ENCODE data around the gene ICE1. TPM values are rescaled to one million over a fixed set of nuclear protein-coding genes. Genes with fewer than 3 reads are reported as not detected.

ICE1 gene
- total and polyA plus RNA-seq, 3 donors from 2014 or later = 13.8 to 35.6 (median 34.5) TPM

DNA sequence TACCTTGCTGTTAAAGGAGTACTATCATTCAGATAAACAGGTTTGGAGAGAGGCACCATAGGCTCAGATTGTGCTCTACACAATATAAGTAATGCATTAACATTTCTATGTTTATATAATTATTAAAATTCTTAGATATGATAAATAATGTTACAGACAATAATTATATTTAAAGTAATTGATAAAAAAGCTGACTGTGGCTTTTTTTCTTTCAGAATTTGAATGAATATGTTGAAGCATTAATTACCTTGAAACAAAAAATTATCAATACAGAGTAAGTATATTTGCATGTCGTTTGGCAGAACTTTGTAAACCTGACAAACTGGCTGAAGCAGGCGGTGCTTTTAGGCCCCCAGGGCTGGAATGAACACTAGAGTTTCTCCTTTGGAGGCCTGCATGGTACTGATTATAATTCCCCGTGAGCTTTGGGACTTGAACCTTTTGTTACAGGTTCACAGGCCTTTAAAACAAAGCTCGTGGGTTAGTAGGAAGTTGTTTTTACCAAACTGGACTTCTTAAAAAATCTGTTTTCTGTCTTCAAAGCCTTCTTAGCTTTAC lies 13.8 kb downstream of the ICE1 start:
- DNase-seq = no peak
- 60 to 68% methylated on average over 4 of the region's 4 CpGs for WGBS, 2 donors
- intact Hi-C loops (cut with DNase I; ENCODE audit: low total_unique reads) = no loop called here
- TF ChIP-seq, protein P1, sequence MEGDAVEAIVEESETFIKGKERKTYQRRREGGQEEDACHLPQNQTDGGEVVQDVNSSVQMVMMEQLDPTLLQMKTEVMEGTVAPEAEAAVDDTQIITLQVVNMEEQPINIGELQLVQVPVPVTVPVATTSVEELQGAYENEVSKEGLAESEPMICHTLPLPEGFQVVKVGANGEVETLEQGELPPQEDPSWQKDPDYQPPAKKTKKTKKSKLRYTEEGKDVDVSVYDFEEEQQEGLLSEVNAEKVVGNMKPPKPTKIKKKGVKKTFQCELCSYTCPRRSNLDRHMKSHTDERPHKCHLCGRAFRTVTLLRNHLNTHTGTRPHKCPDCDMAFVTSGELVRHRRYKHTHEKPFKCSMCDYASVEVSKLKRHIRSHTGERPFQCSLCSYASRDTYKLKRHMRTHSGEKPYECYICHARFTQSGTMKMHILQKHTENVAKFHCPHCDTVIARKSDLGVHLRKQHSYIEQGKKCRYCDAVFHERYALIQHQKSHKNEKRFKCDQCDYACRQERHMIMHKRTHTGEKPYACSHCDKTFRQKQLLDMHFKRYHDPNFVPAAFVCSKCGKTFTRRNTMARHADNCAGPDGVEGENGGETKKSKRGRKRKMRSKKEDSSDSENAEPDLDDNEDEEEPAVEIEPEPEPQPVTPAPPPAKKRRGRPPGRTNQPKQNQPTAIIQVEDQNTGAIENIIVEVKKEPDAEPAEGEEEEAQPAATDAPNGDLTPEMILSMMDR (IDR thresholded peaks at IDR 0.05) = no peak
- TF ChIP-seq POLR2A (IDR thresholded peaks at IDR 0.05) = no peak
- Histone ChIP-seq H3K27ac (no peak overlapping the region), H3K36me3 (ENCODE audit: low read depth, missing control alignments) (no peaks in the 10 kb centered on the region), H3K9me3 (no peaks in the 10 kb centered on the region), H3K4me1 (no peaks in the 10 kb centered on the region), H3K27me3 (no peaks in the 10 kb centered on the region), H3K4me3 (no peak overlapping the region)

DNA sequence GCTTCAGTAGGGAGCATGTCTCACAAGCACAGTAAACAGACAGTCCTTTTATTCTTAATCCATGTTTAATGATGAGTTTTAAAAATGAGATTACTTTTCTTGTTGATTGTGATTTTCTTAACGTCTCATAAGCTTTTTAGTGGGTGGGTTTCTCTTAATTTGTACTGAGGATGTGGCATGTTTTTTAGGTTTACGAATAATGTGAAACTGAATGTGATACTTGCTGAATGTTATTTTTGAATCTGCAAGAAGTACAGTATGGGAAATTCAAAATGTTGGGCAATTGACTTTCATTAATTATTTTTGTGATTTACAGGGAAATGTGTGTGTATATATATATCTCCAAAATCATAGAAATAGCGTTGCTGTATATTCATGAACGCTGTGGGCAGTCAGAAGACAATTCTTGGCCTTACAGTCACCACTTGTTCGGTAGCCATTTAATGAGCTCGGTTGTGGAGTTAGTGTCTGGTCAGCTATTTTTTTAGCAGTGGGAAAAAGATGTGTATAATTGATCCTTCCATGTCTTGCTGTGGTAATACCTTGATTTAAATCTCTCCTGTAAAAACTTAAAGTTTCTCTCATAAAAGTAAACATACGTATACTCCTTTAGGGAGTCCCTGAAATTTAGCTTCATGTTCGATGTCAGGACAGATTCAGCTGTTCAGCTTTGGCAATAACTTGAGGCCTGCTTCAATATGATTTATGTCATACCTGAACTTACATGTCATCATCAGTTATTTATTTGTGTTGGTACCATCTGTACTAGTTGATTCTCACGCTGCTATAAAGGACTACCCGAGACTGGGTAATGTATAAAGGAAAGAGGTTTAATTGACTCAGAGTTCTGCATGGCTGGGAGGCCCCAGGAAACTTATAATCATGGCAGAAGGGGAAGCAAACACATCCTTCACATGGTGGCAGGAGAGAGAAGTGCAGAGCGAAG lies 15.0 kb downstream of the ICE1 start:
- Histone ChIP-seq H3K27ac (no peak overlapping the region), H3K9me3 (no peaks in the 10 kb centered on the region), H3K27me3 (no peaks in the 10 kb centered on the region), H3K4me3 (no peak overlapping the region), H3K36me3 (ENCODE audit: low read depth, missing control alignments) (no peaks in the 10 kb centered on the region), H3K4me1 (no peaks in the 10 kb centered on the region)
- intact Hi-C loops (cut with DNase I; ENCODE audit: low total_unique reads) = no loop called here
- TF ChIP-seq, protein P1 (IDR thresholded peaks at IDR 0.05) = no peak
- no peak for TF ChIP-seq POLR2A (IDR thresholded peaks at IDR 0.05)
- DNase-seq = no peak
- WGBS, 2 donors = 84 to 86% methylated on average over 11 of the region's 11 CpGs

DNA sequence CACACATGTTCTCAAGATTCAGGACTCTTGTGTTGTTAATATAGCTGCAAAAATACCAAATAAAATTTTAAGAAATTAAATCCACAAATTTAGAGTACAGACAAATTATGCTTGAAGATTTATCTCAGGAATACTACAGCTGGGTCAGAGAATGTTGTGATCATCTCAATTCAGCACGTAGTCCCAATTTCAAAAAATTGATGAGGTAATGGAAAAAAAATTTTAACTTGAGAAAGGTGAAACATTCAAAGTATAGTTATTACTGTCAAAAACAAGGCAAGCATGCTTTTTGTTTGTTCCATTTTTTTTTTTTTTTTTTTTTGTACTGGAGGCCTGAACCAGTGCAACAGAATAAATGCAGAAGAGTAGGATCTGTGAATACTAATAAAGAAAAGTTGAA lies 29.4 kb downstream of the ICE1 start:
- Histone ChIP-seq H3K36me3 (ENCODE audit: low read depth, missing control alignments) (no peaks in the 10 kb centered on the region), H3K9me3 (no peaks in the 10 kb centered on the region), H3K4me3 (no peak overlapping the region), H3K27ac (no peak overlapping the region), H3K4me1 (no peaks in the 10 kb centered on the region), H3K27me3 (no peaks in the 10 kb centered on the region)
- intact Hi-C loops (cut with DNase I; ENCODE audit: low total_unique reads) = no loop called here
- TF ChIP-seq, protein P1 (IDR thresholded peaks at IDR 0.05) = no peak
- no peak for TF ChIP-seq POLR2A (IDR thresholded peaks at IDR 0.05)
- 98 to 100% methylated on average over 1 of the region's 1 CpG for WGBS, 2 donors
- no peak for DNase-seq

DNA sequence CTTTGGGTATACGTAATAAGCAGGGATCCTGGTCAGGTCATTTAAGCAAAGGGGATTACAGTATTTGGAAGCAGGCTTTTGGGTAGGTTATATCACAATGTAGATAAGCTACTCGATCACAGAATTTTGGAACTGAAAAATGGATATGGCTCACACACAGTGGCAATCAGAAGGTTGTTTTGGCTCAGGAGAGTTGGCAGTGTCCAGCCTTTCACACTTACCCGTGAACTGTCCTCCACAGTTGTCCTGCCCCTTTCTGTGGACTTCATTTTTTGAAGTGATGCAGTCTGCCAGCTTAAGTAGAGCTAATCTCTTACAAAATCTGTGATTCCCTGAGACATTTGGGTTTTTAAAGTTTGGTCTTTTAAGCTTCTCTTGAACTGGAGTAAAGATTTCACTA lies 30.7 kb downstream of the ICE1 start:
- no peaks in the 10 kb centered on the region for H3K36me3 ChIP-seq (ENCODE audit: low read depth, missing control alignments)
- intact Hi-C loops (cut with DNase I; ENCODE audit: low total_unique reads) = no loop called here
- 86 to 90% methylated on average over 3 of the region's 3 CpGs for WGBS, 2 donors

More for the DNA sequence above, 30.7 kb downstream of the ICE1 start:
- H3K27me3 ChIP-seq = no peaks in the 10 kb centered on the region
- DNase-seq = no peak
- no peak overlapping the region for H3K27ac ChIP-seq
- H3K4me3 ChIP-seq = no peak overlapping the region
- TF ChIP-seq, protein P1 (IDR thresholded peaks at IDR 0.05) = no peak
- TF ChIP-seq POLR2A (IDR thresholded peaks at IDR 0.05) = no peak
- H3K9me3 ChIP-seq = no peaks in the 10 kb centered on the region
- no peaks in the 10 kb centered on the region for H3K4me1 ChIP-seq

Measured in testis (tissue), 3 donors.